Stimulated activated naive B cell treated with anti-CD40 and anti-IgM and Interleukin-4, amounts not matched to agents 10 μg/mL and 1 μg/mL and 100 μg/mL, for 72 hours (primary cell): ENCODE results near the gene PLEKHA7.

Source experiments
- ATAC-seq, 2 donors: fragments of 150-1000 bp; cut with Tn5 transposase; replicated peaks; 2 replicates each; pipeline ENCODE4 v1.10.0; 2021; ENCODE audit warnings: moderate library complexity in 1 of 2
- DNase-seq: peaks from one replicate; pipeline ENCODE4 v3.0.0; 2021
- H3K27ac Mint-ChIP-seq: one replicate; pipeline ENCODE4 v1.8.0; 2022; ENCODE audit warnings: mild to moderate bottlenecking, mixed read lengths
- H3K27me3 Mint-ChIP-seq, 2 donors: one replicate each; pipeline ENCODE4 v1.8.0; 2022; ENCODE audit warnings: mixed read lengths in 2 of 2
- H3K36me3 Mint-ChIP-seq, 2 donors: one replicate each; pipeline ENCODE4 v1.8.0; 2022; ENCODE audit warnings: mixed read lengths in 2 of 2, mild to moderate bottlenecking in 1 of 2
- H3K4me1 Mint-ChIP-seq, 2 donors: one replicate each; pipeline ENCODE4 v1.8.0; 2022; ENCODE audit warnings: mixed read lengths in 2 of 2, mild to moderate bottlenecking in 1 of 2
- H3K4me3 Mint-ChIP-seq, 2 donors: one replicate each; pipeline ENCODE4 v1.8.0; 2022; ENCODE audit warnings: mild to moderate bottlenecking in 2 of 2, mixed read lengths in 2 of 2, moderate library complexity in 1 of 2
- H3K9me3 Mint-ChIP-seq, 2 donors: one replicate each; pipeline ENCODE4 v1.8.0; 2022; ENCODE audit warnings: mixed read lengths in 2 of 2, mild to moderate bottlenecking in 1 of 2

Gene PLEKHA7

GRCh38 chr11:16779436-16779835 is 234.8 kb downstream of the PLEKHA7 start:
- H3K27me3 Mint-ChIP-seq = no peaks in the 10 kb centered on the region
- peaks cover 34 to 53% of the 10 kb centered on the region in 2 donors for H3K36me3 Mint-ChIP-seq
- no peaks in the 10 kb centered on the region for H3K9me3 Mint-ChIP-seq
- no peak overlapping the region for H3K27ac Mint-ChIP-seq
- ATAC-seq (no peak), DNase-seq (no peak)
- H3K4me3 Mint-ChIP-seq = no peak overlapping the region
- no peaks in the 10 kb centered on the region for H3K4me1 Mint-ChIP-seq

- Mint-ChIP-seq H3K9me3 (no peaks in the 10 kb centered on the region), H3K27ac (no peak overlapping the region), H3K36me3 (peaks cover 32 to 48% of the 10 kb centered on the region in 2 donors), H3K27me3 (no peaks in the 10 kb centered on the region), H3K4me3 (no peak overlapping the region), H3K4me1 (no peaks in the 10 kb centered on the region)
- DNase-seq (no peak), ATAC-seq (no peak)
Measured at GRCh38 chr11:16778876-16779275, 235.3 kb downstream of the PLEKHA7 start.

DNA sequence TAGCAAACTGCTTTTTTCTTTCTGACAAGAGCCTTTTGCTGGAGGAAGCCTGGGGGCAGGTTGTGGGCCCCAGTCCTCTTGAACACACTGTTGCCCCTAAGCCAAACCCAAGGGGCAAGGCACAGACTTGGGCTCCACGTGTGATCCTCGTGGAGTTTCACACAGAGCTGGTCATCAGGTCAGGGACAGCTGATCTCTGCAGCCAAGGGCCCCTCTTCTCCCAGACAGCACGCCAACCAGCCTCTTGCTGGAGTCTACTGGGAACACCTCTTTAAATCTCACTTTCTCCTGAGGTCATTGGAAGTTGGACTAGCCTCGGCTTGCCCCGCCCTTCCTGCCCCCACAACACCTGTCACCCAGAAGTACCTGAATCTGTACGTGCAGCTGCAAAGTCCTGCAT is 235.9 kb downstream of the PLEKHA7 start:
- Mint-ChIP-seq H3K4me1 (no peaks in the 10 kb centered on the region), H3K27me3 (no peaks in the 10 kb centered on the region), H3K4me3 (no peak overlapping the region), H3K36me3 (peaks cover 26 to 45% of the 10 kb centered on the region in 2 donors), H3K9me3 (no peaks in the 10 kb centered on the region), H3K27ac (peak overlapping the region; percentile 16)
- ATAC-seq = no peak
- DNase-seq = no peak

DNA sequence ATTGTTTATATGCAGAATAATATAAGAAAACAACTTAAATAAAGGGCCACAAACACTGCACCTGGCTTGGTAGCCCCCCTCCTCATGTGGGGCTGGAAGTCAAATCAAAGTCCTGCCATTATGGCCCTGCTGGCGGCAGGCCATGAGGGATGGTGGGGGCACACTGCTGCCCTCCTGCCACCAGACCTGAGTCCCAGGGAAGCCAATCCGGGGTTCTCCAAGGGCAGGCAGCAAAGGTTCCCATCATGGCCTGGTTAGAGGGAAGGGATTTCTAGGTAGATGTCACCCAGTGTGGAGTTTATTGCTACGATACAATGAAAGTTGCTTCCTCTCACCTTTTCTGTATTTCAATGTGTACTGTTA is 236.6 kb downstream of the PLEKHA7 start:
- H3K4me3 Mint-ChIP-seq = no peak overlapping the region
- no peaks in the 10 kb centered on the region for H3K4me1 Mint-ChIP-seq
- no peak for ATAC-seq
- H3K36me3 Mint-ChIP-seq = peaks cover 24 to 44% of the 10 kb centered on the region in 2 donors
- no peaks in the 10 kb centered on the region for H3K9me3 Mint-ChIP-seq
- no peak for DNase-seq
- no peak overlapping the region for H3K27ac Mint-ChIP-seq
- no peaks in the 10 kb centered on the region for H3K27me3 Mint-ChIP-seq

GRCh38 chr11:16776711-16777612 is 237.3 kb downstream of the PLEKHA7 start:
- no peak for DNase-seq

GRCh38 chr11:16775614-16776283 is 238.5 kb downstream of the PLEKHA7 start:
- Mint-ChIP-seq H3K36me3 (peaks cover 20 to 29% of the 10 kb centered on the region in 2 donors), H3K9me3 (no peaks in the 10 kb centered on the region), H3K4me1 (no peaks in the 10 kb centered on the region), H3K27me3 (no peaks in the 10 kb centered on the region), H3K27ac (no peak overlapping the region), H3K4me3 (no peak overlapping the region)
- DNase-seq (no peak), ATAC-seq (no peak)

More at GRCh38 chr11:16776711-16777612, 237.3 kb downstream of the PLEKHA7 start:
- Mint-ChIP-seq H3K27me3 (no peaks in the 10 kb centered on the region), H3K36me3 (peaks cover 24 to 38% of the 10 kb centered on the region in 2 donors), H3K9me3 (no peaks in the 10 kb centered on the region), H3K4me3 (no peak overlapping the region), H3K27ac (peak overlapping the region; percentile 83), H3K4me1 (no peaks in the 10 kb centered on the region)
- no peak for ATAC-seq

- no peak for ATAC-seq
- no peaks in the 10 kb centered on the region for H3K27me3 Mint-ChIP-seq
- H3K4me1 Mint-ChIP-seq = no peaks in the 10 kb centered on the region
Measured at GRCh38 chr11:16774936-16775613, 239.1 kb downstream of the PLEKHA7 start.

GRCh38 chr11:16773981-16774935 is 240.0 kb downstream of the PLEKHA7 start:
- no peaks in the 10 kb centered on the region for H3K4me1 Mint-ChIP-seq
- ATAC-seq (no peak), DNase-seq (no peak)
- peaks cover 0 to 4% of the 10 kb centered on the region in 2 donors for H3K27me3 Mint-ChIP-seq
- no peaks in the 10 kb centered on the region for H3K9me3 Mint-ChIP-seq
- H3K36me3 Mint-ChIP-seq = peaks cover 16 to 18% of the 10 kb centered on the region in 2 donors
- no peak overlapping the region for H3K27ac Mint-ChIP-seq
- no peak overlapping the region for H3K4me3 Mint-ChIP-seq

More at GRCh38 chr11:16774936-16775613, 239.1 kb downstream of the PLEKHA7 start:
- H3K4me3 Mint-ChIP-seq = no peak overlapping the region
- no peak overlapping the region for H3K27ac Mint-ChIP-seq
- DNase-seq = no peak
- no peaks in the 10 kb centered on the region for H3K9me3 Mint-ChIP-seq
- H3K36me3 Mint-ChIP-seq = peaks cover 14 to 24% of the 10 kb centered on the region in 2 donors

- ATAC-seq = no peak
- no peak for DNase-seq
- Mint-ChIP-seq H3K36me3 (peaks cover 11 to 14% of the 10 kb centered on the region in 2 donors), H3K27ac (no peak overlapping the region), H3K27me3 (peaks cover 4 to 6% of the 10 kb centered on the region in 2 donors), H3K4me3 (no peak overlapping the region), H3K4me1 (no peaks in the 10 kb centered on the region), H3K9me3 (no peaks in the 10 kb centered on the region)
Measured at GRCh38 chr11:16772141-16772512, 242.1 kb downstream of the PLEKHA7 start.

- DNase-seq = no peak
- no peak for ATAC-seq
- Mint-ChIP-seq H3K27me3 (peaks cover 4 to 6% of the 10 kb centered on the region in 2 donors), H3K4me3 (no peak overlapping the region), H3K27ac (no peak overlapping the region), H3K4me1 (no peaks in the 10 kb centered on the region), H3K9me3 (no peaks in the 10 kb centered on the region), H3K36me3 (peaks cover 6 to 10% of the 10 kb centered on the region in 2 donors)
Measured at GRCh38 chr11:16771350-16772140, 242.7 kb downstream of the PLEKHA7 start.

DNA sequence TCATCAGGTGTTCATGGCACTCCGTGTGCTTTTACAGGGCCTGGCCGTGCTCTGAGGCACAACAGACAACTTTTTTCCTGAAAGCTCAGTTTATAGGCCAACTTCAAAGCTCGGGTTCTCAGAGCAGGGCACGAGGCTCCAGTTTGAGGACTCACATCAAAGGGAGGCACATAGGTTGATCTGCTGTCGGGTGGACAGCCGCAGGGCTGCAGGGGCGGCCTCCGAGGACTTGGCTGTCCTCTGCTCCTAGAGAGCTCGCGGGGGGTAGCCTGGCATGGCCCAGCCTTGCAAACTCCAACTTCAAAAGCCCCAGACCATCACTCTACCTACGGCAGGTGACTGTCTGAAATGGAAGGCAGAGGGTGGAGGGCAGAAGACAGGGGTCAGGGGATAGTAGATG is 244.2 kb downstream of the PLEKHA7 start:
- H3K27ac Mint-ChIP-seq = no peak overlapping the region
- H3K27me3 Mint-ChIP-seq = peaks cover 4 to 6% of the 10 kb centered on the region in 2 donors
- DNase-seq (no peak), ATAC-seq (no peak)
- peaks cover 0 to 6% of the 10 kb centered on the region in 2 donors for H3K36me3 Mint-ChIP-seq
- H3K9me3 Mint-ChIP-seq = no peaks in the 10 kb centered on the region
- no peak overlapping the region for H3K4me3 Mint-ChIP-seq
- no peaks in the 10 kb centered on the region for H3K4me1 Mint-ChIP-seq

DNA sequence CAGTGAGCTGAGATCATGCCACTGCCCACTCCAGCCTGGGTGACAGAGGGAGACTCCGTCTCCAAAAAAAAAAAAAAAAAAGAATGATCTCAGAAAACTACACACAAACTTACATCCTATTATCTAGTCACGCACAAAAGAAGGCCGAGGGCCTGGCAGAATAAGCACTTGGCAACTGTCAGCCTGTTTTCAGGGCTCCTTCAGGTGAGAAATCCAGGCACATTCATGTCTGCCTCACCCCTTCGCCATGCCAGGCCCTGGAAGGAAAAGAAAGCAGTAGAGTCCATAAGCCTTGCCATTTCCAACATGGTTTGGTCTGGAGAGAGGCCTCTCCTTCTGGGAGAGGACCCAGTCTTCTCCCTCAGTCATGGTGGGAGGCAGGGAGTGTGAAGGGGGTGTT is 244.8 kb downstream of the PLEKHA7 start:
- DNase-seq = no peak
- H3K36me3 Mint-ChIP-seq = peaks cover 0 to 6% of the 10 kb centered on the region in 2 donors
- H3K4me3 Mint-ChIP-seq = no peak overlapping the region
- H3K27ac Mint-ChIP-seq = no peak overlapping the region
- H3K9me3 Mint-ChIP-seq = no peaks in the 10 kb centered on the region
- no peak for ATAC-seq
- peaks cover 4 to 6% of the 10 kb centered on the region in 2 donors for H3K27me3 Mint-ChIP-seq
- H3K4me1 Mint-ChIP-seq = no peaks in the 10 kb centered on the region

GRCh38 chr11:16767957-16768356 is 246.3 kb downstream of the PLEKHA7 start:
- ATAC-seq (no peak), DNase-seq (no peak)
- Mint-ChIP-seq H3K36me3 (peaks cover 0 to 6% of the 10 kb centered on the region in 2 donors), H3K4me1 (no peaks in the 10 kb centered on the region), H3K4me3 (no peak overlapping the region), H3K27ac (no peak overlapping the region), H3K9me3 (no peaks in the 10 kb centered on the region), H3K27me3 (peaks cover 4 to 6% of the 10 kb centered on the region in 2 donors)
